ENCODE data around the gene LNX2.

The LNX2 gene

DNA sequence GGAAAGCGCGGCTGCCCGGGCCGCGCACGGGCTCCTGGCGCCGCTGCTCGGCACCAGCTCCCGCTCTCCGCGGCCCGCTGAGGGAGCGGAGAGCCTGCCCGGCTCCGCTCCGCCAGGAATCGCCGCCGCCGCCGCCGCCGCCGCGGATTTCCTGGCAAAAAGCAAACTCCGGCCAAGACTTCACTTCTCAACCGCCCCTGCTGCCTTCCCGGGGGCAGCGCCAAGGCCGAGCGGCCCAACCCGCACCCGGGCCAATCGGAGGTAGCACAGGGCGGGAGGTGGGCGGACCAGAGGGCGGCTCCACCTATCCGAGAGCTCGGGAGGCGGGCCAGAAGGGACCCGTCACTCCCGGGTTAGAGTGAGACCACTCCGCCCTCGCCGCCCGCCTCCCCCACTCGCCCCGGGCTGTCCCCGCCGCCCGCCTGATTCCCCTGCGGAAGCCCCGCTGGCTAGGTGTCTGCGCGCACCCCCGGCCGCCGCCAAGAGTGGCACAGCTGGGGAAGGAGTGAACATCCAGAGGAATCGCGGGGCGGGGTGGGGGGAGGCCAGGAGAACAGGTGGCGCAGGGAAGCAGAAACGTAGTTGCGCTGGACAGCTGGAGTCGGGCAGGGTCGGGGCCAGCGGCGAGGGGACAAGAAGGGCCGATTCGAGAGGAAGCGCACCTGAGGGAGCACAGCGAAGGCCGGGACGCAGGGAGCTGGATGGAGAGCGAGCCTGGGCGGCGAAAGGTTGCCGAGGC, at the start of gene LNX2:
Gene LNX2 (minus strand): TSS at position 153 of the 739 bp plus-strand sequence. CDS start 38,826 bp downstream, outside the sequence.
- DNase-seq (ENCODE audit: low read depth): peak; percentile 97

DNA sequence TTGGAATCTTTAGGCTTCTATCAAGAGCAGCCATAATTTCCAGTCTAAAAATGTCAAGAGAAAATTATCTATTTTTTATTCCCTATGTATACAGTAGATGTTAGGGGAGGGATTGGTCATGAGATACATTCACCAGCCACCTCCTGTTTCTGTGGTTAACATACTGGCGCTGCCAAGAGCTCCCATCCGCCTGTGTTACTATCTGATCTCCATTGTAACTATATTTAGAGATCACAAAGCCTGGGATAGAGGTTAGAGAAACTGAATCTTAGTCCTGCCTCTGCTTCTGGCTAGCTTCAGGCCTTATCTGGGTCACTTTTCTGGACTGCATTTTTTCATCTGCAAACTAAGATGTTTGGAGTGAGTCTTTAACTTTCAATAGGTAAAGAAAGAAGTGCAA, 47.6 kb upstream of the LNX2 start:
- DNase-seq (ENCODE audit: low read depth): no peak

DNA sequence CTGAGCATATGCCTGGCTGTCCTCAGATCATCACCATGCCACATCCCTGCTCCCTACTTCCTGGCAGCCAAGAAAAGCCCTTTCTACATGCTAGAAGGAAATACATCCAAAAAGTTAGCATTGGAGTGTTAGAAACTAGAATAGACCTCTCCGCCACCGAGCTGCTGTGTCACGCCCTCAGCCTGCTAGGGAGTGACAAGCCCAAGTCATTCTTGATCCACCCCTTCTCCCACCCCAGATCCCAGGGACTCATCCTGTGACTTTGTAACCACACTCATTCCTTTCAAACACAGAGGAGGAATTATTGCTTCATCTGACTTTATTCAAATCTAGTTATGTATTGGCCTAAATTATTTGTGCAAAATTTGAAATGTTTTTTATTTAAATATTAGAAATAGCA, 46.6 kb upstream of the LNX2 start:
- DNase-seq (ENCODE audit: low read depth): no peak

DNA sequence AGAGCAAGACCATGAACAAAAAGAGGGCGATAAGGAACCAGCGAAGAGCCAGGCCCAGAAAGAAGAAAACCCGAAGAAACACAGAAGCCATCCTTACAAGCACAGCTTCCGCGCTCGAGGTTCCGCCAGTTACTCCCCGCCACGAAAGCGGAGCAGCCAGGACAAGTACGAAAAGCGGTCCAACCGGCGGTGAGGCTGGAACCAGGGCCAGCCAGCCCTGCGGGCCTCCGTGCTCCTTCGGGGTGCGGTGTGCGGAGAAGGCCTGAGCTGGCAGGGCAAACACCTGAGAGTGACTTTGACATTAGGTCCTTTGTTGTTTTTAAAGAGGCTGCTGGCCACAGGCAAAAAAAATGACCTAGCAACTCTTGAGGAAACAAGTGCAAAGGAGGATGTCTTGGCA, 45.4 kb upstream of the LNX2 start:
- DNase-seq (ENCODE audit: low read depth): no peak

DNA sequence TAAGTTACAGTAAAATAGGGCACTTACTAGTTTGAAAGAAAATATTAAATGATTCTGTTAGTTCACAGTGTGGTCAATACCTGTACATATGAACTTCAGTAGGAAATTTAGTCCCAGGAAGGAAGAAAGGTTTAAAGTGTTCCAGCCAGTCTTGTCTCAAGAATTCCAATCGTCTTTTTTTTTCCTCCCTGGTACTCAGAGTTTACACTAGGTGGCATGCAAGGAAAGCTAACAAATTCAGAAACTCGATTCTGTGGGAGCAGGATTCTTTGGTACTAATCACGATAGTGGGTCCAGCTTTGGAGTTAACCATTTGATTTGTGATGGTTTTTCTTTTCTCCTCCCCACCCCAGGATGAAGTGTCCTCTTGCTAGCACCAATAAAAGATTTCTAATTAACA, 45.0 kb upstream of the LNX2 start:
- DNase-seq (ENCODE audit: low read depth): no peak

DNA sequence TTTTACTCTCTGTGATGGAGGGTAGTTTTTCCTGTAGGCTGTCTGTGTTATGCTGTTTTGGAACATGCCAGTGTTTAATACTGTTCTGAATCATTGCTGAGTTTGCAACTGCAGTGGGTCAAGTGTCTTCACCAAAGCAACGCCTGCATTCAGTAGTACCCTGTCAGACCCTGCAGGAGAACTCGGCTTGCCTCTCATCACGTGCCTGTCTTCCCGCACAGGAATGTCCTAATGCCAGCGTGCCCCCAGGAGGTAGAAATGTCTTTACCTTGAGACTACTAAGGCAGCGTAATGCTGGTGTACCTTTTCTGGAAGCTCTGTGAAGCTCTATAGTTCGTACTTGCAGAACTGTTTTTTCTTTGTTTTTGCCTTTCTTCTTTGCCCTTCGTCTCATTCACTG, 43.6 kb upstream of the LNX2 start:
- no peak for DNase-seq (ENCODE audit: low read depth)

DNA sequence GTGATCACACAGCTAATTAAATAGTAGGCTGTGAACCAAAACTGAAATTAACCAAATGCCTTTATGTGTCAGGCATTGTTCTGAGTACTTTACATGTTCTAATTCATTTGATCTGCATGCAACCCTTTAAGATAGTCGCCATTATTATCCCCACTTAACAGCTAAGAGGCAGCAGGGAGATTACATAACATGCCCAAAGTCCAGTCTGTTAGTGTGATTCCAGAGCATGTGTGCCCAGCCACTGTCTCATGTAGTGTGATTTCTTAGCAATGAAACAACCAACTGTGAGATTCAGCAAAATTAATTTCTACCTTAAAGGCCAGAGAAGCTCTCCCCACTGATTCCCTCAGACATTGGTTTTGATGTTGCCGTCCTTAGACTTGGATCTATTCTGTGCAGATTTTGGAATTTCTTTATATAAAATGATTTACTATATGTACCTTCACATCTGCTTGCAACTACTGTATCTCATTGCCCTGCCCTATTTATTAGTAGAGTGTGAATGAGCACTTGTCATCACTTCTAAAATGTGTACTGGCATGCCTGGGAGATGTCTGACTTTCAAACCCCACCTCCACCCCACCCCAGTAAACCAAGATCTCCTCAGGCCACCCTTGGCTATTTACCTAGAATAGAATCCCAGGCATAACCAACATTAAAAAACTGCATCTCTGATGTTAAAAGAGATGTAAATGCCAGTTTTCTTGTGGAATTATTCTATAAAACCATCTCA, 42.6 kb upstream of the LNX2 start:
- DNase-seq (ENCODE audit: low read depth): no peak

DNA sequence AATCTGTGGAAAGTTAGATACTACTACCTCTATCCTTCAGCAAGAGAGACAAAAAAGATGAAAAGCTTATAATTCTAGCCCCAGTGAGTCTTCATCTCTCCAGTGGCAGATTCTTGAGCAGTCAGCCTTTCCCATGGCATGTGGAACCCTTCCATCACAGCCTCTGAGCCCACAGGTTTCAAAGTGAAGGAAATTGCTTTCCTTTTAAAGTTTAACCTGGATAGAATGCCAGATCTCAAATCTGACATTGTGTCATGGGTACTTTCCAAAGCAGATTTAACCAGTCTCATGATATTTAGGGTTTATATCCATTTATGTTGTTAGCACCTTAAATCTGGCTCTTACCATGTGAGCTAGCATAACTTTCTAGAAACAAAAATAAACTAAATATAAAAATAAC, 40.7 kb upstream of the LNX2 start:
- DNase-seq (ENCODE audit: low read depth): no peak

DNA sequence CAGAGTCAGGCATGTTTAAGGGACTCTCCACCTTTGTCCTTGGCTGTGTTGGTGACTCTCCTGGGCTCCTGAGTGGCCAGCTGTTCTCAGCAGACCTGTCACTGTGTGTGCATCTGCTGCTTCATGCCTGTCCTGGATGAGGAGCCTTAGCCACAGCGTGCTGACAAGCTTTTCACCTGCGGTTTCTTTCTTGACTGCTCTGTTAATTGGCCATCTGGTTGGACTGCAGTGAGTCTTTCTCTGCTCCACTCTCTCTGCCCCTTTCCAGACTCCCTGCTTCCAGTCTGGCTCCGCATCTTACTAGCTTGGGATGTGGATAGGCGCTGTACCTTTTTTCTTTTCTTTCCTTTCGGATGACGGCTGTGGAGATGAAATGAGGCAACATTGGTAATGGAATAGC, 40.2 kb upstream of the LNX2 start:
- no peak for DNase-seq (ENCODE audit: low read depth)

DNA sequence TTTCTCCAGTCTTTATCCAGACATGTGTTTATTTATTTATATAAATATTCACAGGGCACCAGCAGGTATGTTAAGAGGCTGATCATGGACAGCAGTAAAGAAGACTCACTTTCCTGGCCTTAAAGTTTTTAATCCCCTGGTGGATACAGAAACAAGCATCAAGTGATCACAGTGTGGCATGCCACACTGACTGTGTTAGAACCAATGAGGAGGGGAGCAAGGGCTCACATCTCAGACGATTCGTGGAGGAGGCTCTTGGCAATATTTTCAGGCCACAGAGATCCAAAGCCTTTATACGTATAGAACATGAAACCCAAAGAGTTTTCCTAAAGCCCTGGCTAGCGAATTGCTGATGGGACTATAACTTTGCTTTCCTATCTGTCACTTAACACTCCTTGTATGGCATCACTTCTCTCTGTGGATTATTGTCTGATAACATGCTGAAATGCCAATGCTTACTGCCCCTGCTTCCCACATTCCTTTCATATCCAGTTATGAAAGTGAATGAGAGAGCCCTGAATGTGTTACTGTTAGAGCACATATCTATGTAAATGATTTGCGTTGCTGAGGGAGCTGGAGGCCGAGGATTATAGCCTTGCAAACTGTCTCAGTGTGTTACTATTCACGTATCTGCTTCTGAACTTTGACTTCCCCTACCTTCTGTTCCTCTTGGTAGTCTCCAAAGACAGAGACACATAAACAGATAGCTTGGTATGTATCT, 39.0 kb upstream of the LNX2 start:
- DNase-seq (ENCODE audit: low read depth): no peak

DNA sequence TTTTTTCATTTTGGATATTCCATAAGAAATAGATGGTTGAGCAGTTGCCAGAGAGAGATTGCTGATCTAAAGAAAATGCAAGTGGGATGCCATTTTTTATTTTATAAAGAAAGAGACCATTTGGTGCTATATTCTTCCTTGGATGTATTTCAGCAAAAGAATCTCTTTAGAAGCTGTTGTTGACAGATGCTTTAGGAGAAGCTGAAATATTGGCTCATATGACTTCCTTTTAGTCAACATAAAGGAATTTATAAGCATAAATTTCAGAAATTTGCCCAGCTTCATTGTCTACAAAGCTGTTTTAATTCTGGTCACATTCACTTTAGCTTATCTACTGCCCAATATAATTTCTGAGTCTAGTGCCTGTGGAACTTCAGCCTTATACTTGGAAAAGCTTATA, 38.2 kb upstream of the LNX2 start:
- DNase-seq (ENCODE audit: low read depth): no peak

DNA sequence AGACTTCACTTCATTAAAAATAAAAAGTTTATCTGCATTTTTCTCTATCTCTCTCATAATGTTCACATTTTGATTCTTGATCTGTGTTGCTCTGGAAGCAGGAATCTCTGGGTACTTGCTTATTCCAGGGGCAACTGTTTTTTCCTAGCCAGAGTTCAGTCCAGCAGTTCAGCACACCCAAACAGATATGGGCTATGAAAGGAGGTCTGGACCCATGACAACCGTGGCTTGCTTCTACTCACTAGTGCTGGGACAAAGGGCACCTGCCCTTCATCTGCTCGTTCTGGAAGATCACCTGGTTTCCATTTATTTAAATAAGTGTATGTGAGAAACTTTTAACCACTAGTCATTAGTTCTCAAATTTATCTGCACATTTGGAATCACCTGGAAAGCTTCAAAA, 37.4 kb upstream of the LNX2 start:
- DNase-seq (ENCODE audit: low read depth): no peak

DNA sequence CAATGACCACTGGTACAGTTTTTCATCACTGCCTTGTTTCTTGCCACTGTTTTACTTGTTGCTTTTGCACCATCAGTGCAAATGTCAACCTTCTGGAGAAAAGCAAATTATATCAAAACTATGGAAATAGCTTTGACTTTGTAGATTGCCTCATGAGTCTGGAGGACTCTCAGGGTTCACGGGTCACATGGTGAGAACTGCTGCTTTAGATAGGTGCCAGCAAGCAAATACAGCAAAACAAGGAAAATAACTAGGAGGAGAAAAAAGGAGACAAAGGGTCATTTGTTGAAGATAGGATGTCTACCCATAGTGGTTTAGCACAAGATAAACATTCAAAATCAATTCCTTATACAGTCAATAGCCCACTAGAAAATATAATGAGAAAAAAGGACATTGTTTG, 34.5 kb upstream of the LNX2 start:
- DNase-seq (ENCODE audit: low read depth): no peak

DNA sequence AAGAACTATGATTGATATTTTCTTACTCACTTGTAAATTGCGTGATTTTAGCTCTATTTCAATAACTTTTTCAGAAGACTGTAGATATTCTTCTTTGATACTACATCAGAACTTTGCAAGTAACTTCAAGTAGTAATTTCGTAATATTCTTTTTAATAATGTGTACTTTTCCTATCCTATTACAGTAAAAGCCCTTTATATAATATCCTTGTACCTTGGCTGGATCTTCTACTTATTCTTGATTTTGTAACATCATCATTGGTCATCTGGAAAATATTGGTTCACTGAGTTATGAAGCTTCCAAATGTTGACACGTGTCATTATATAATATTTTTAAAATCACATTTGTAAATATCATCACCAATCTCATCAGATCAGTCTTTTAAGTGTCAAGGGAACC, 33.7 kb upstream of the LNX2 start:
- DNase-seq (ENCODE audit: low read depth): no peak

DNA sequence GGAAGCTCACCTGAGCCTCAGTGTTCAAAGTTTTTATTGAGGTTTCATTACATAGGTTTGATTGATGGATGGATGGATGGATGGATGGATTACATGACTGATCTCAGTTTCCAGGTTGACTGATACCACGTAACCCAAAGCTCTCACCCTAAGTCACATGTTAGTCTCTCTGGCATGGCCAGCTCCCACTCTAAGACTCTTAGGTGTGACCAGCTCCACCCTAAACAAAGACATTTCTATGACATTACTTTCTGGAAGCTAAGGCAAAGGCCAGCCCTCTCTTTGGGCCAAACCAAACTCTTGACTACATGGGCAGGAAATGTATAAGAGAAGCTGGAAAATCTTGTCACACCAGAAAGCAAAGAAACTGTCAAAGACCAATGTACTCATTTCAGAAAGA, 30.0 kb upstream of the LNX2 start:
- DNase-seq (ENCODE audit: low read depth): no peak

DNA sequence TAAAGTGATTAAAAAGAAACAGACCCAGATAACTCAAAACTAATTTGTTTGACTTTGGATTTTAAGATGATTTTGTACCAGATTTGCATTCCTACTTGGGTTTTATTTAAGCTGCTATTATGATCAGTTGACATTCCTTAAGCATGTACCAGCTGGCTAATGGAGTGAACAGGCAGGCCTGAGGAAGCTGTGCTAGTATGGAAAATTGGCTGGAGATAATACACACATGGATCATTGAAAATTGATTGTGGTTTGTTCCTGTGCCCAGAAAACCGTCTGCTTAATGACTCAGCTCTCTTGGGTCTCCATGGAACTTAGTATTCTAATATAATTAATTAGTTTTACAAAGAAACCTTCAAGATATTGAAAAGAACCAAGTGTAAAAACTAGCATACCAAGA, 24.0 kb upstream of the LNX2 start:
- DNase-seq (ENCODE audit: low read depth): no peak

DNA sequence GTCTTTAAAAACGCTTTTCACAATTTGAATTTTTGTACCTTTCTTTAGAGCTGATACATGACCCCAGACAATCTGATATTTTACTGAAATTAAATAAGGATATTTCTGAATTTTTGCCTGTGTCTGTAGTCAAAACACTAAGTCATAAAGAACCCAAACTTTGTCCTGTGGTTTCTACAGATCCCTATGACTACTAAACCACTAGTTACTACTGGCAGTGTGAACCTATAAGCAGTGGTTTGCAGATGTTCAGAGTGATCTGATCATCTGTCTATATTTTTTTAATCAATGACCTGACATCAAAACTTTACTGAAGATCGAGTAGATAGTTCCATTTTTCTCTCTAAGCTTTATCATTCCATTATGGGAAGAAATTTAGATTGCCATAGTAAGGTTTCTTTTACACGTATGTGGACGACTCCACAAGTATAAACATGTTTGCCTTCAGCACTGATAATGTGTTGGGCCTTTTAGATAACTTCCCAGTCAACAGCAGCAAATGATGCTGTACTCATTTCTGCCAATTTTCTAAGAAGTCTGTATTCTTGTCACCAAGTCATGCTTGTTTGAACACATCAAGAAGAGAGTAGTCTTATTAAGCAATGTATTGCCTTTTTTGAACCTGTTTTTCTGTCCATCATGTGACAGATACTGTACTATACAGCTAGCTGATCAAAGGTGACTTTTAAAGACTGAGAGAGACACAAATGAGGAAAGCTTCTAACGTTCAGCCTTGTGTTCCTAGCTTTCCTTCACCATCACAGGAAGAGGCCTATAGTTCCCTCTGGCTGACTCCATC, 23.2 kb upstream of the LNX2 start:
- DNase-seq (ENCODE audit: low read depth): no peak

DNA sequence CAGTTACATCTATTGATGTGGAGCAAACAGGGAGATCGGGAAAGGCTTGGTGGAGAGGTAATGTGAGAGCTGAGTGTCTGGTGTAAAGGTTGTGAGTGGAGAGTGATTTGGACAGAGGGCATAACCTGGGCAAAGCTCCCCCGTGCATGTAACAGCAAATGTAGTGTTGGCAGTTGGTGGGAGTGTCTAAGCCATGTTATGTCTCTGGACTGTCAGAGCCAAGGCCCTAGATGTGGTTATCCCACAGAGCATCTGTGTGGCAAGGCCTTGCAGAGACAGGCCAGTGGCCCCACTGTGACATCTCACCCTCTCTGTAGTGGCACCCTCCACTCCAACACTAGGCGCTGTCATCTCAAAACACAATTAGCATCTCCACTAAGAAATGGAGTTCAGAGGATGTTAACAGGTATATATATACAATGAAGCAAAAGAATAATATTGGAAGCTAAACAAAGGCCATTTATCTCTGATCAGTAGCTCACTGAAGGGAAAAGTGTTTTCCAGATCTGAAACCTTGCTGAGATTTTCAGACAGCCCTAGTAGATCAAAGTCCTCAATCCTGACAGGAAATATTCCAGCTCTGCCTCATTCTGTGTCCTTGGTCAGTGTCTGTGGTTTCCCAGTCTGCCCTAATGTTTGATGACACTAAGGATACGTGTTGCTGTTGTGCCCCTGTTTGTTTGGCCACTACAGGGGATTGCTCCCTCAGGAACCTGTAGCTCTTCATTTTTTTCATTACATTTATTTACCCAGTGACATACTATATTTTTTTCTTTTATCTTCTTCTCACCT, 21.6 kb upstream of the LNX2 start:
- no peak for DNase-seq (ENCODE audit: low read depth)

DNA sequence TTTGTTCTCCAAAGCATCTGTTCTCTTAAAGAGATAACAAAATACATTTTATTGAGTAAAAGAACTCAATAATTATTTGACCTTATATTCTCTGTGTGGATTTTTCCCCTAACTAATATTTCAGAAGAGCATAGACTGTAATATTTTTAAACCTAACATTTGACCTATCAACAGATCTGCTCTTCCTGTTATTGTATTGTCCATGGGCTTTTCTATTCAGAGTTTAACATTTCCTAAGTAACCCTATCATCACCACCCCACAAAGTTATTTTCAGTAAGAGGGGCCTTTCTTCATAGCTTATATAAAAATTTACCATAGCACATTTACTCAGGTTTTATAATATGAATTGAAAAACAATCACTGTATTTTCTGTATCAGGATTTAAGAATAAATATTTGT, 18.9 kb upstream of the LNX2 start:
- no peak for DNase-seq (ENCODE audit: low read depth)

DNA sequence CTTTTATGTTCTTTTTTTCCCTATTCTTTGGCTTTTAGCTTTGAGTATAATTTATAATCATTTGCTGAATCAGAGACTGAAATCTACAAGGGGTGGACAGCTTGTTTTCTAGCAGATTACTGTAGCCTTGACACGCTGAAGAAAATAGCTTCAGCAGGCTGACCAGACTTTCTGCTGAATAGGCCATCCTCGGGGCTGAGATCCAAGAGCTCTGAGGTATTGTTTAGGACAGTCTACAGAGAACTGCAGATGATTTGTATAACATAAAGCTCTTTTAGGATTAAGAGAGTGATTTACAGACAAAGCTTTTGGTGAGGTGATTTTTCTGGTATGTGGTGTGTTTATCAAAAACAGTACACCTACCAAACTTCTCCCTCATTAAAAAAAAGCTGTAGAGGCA, 18.2 kb upstream of the LNX2 start:
- no peak for DNase-seq (ENCODE audit: low read depth)

DNA sequence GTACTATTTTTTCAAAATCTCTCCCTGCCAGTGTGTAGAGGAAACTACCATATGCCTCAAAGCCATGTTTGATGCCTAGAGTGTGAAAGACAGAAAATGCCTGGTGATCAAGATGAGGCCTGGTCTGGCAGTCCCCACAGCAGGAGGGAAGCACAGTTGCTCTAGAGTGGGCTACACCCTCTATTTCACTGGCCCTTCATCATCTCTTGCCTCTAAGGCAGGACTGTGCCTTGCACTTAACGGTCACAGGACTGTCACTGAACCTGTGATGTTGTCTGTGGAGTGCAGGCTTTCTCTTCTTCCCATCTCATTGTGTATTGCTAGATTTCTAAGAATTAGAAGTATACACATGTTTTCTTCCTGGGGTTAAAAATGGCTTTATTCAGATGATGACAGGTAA, 17.7 kb upstream of the LNX2 start:
- no peak for DNase-seq (ENCODE audit: low read depth)

DNA sequence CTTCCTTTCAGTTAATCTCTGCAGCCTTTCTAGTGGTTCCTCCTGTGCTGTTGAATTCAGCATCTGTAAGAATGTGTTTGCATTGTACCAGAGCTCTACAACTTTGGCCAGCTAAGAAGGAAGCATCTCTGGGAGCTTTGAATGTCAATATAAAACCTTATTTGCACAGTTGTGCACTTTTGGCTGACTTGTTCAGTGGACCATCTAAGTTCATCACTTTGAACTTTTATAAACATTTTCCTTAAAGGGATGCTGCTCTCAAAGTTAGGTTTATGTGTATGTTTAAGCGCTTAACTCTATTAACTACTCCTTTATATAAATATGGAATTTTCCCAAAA, 16.9 kb upstream of the LNX2 start:
- DNase-seq (ENCODE audit: low read depth): no peak
